ENCODE data around the gene USP13. TPM values are rescaled to one million over a fixed set of nuclear protein-coding genes. Genes with fewer than 3 reads are reported as not detected.
"Not testable (repeated sequence)": the region's sequence is repeated elsewhere in the genome, so short reads cannot be mapped to it uniquely, and the experiment has no call there.

Gene USP13
- total RNA-seq, 4 donors from 2014 or later: 17.4 to 19.8 (median 18.2) TPM

- Histone ChIP-seq H3K27me3 (no peaks in the 10 kb centered on the region), H3K27ac (no peak overlapping the region), H3K4me3 (no peak overlapping the region), H3K9me3 (no peaks in the 10 kb centered on the region), H3K4me1 (no peaks in the 10 kb centered on the region), H3K36me3 (no peaks in the 10 kb centered on the region)
- no peak for TF ChIP-seq POLR2A (IDR thresholded peaks at IDR 0.05)
- TF ChIP-seq CTCF (IDR thresholded peaks at IDR 0.05): no peak
- DNase-seq: no peak
- intact Hi-C loops (cut with DNase I; ENCODE audit: low total_unique reads): no loop called here
These were observed 115.2 kb downstream of the USP13 start for GRCh38 chr3:179768080-179768479.

- intact Hi-C loops (cut with DNase I; ENCODE audit: low total_unique reads): no loop called here
These were observed 116.8 kb downstream of the USP13 start for GRCh38 chr3:179769411-179770247.

GRCh38 chr3:179771797-179772196 lies 119.0 kb downstream of the USP13 start:
- TF ChIP-seq POLR2A (IDR thresholded peaks at IDR 0.05) (no peak), CTCF (IDR thresholded peaks at IDR 0.05) (no peak)
- H3K27ac ChIP-seq: no peak overlapping the region
- no peaks in the 10 kb centered on the region for H3K36me3 ChIP-seq

More at GRCh38 chr3:179769411-179770247, 116.8 kb downstream of the USP13 start:
- H3K9me3 ChIP-seq: no peaks in the 10 kb centered on the region
- no peaks in the 10 kb centered on the region for H3K27me3 ChIP-seq
- no peak overlapping the region for H3K27ac ChIP-seq
- no peaks in the 10 kb centered on the region for H3K36me3 ChIP-seq
- no peak for DNase-seq
- H3K4me1 ChIP-seq: no peaks in the 10 kb centered on the region
- no peak overlapping the region for H3K4me3 ChIP-seq
- TF ChIP-seq CTCF (IDR thresholded peaks at IDR 0.05) (no peak), POLR2A (IDR thresholded peaks at IDR 0.05) (no peak)

GRCh38 chr3:179772297-179772696 lies 119.5 kb downstream of the USP13 start:
- H3K4me3 ChIP-seq: no peak overlapping the region
- no peaks in the 10 kb centered on the region for H3K4me1 ChIP-seq
- no peaks in the 10 kb centered on the region for H3K36me3 ChIP-seq
- no peak for DNase-seq
- no peak overlapping the region for H3K27ac ChIP-seq
- no peak for TF ChIP-seq POLR2A (IDR thresholded peaks at IDR 0.05)
- TF ChIP-seq CTCF (IDR thresholded peaks at IDR 0.05): no peak
- intact Hi-C loops (cut with DNase I; ENCODE audit: low total_unique reads): no loop called here
- no peaks in the 10 kb centered on the region for H3K9me3 ChIP-seq
- H3K27me3 ChIP-seq: no peaks in the 10 kb centered on the region

More at GRCh38 chr3:179771797-179772196, 119.0 kb downstream of the USP13 start:
- H3K27me3 ChIP-seq: no peaks in the 10 kb centered on the region
- DNase-seq: no peak
- H3K4me3 ChIP-seq: no peak overlapping the region
- H3K4me1 ChIP-seq: no peaks in the 10 kb centered on the region
- H3K9me3 ChIP-seq: no peaks in the 10 kb centered on the region
- intact Hi-C loops (cut with DNase I; ENCODE audit: low total_unique reads): no loop called here

- TF ChIP-seq POLR2A (IDR thresholded peaks at IDR 0.05) (no peak), CTCF (IDR thresholded peaks at IDR 0.05) (no peak)
- Histone ChIP-seq H3K4me1 (no peaks in the 10 kb centered on the region), H3K36me3 (no peaks in the 10 kb centered on the region), H3K27me3 (no peaks in the 10 kb centered on the region), H3K4me3 (no peak overlapping the region), H3K9me3 (no peaks in the 10 kb centered on the region), H3K27ac (no peak overlapping the region)
- intact Hi-C loops (cut with DNase I; ENCODE audit: low total_unique reads): no loop called here
- no peak for DNase-seq
These were observed 122.7 kb downstream of the USP13 start for GRCh38 chr3:179775416-179776122.

- DNase-seq; H3K4me1 ChIP-seq; H3K27me3 ChIP-seq; H3K4me3 ChIP-seq; H3K9me3 ChIP-seq; H3K36me3 ChIP-seq; H3K27ac ChIP-seq; intact Hi-C loops (cut with DNase I; ENCODE audit: low total_unique reads): not testable (repeated sequence)
These were observed 130.0 kb downstream of the USP13 start for GRCh38 chr3:179782841-179783240.
